ENCODE measurements around the gene ADAD2. TPM values are rescaled to one million over a fixed set of nuclear protein-coding genes. Genes with fewer than 3 reads are reported as not detected.

The ADAD2 gene
- not detected in 2 replicates for total RNA-seq
- 0.04 and 0.10 TPM in 2 replicates for polyA plus RNA-seq
- not detected in 2 replicates for polyA plus RNA-seq (2011; cell fraction: cytosol; rRNA removed)
- 0.22 and 0.51 TPM in 2 replicates for polyA plus RNA-seq (2011; cell fraction: nucleus; rRNA removed)
- 0.31 TPM in 1 of 2 replicates, not detected in the other for polyA plus RNA-seq (2012)
- 0.12 TPM in 1 of 2 replicates, not detected in the other for polyA minus RNA-seq
- not detected for polyA minus RNA-seq (2011; cell fraction: cytosol; rRNA and poly(A)+ RNA removed)
- polyA minus RNA-seq (2011; cell fraction: nucleus; rRNA and poly(A)+ RNA removed), result not detected in 2 replicates
- Bru-seq, nascent RNA, result not detected
- BruChase-seq, experiment 1, labeled RNA remaining after a 6-hour chase, result not detected
- not detected for BruChase-seq, experiment 2, labeled RNA remaining after a 2-hour chase
- long read RNA-seq, result 0 reads

DNA sequence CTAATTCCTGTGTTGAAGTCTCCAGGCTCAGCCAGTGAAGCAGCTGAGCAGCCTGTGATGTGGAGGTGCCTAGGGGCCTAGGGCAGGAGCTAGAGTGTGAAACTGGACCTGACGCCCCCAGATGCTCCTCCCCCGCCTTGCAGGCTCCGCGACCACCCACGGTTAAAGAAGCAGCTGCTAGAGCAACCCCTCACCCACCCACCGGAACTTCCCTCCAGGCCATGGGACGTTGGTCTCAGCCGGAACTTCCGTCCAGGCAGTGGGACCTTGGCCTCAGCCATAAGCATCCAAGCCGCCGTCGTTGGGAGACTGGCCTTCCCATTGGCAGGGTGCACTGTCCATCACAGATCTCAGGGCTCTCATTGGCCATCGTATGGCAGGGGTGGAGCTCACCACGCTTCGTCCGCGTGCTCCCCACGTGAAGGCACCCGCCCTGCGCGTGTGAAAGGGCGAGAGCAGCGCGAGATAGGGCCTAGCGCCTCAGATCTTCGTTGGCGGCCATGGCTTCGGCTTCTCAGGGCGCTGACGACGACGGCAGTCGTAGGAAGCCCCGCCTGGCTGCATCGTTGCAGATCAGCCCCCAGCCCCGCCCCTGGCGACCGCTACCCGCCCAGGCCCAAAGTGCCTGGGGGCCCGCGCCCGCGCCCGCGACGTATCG, at the start of gene ADAD2:
ADAD2 (plus strand) TSS at position 427 of the 658 bp plus-strand sequence; CDS start at position 501, 74 bp downstream.
- Histone ChIP-seq H3K9ac (replicated peaks; ENCODE audit: extremely low read depth, insufficient read depth, low read length) (no peak within 1 kb of the TSS), H3K9me1 (replicated peaks; ENCODE audit: control insufficient read depth, extremely low read depth, insufficient read depth, low read length) (no peaks in the 10 kb centered on the region), H3K4me2 (ENCODE audit: insufficient read depth, low read length) (no peak within 1 kb of the TSS), H3K4me1 (ENCODE audit: control insufficient read depth, extremely low read depth, insufficient read depth, low read length) (peaks cover 2% of the 10 kb centered on the region), H2AFZ (ENCODE audit: low read depth, low read length) (no peak within 1 kb of the TSS), H4K20me1 (replicated peaks; ENCODE audit: control insufficient read depth, extremely low read depth, insufficient read depth, low read length) (no peaks in the 10 kb centered on the region), H3K27ac (ENCODE audit: insufficient read depth, low read depth, low read length) (no peak within 1 kb of the TSS), H3K9me3 (replicated peaks; ENCODE audit: control insufficient read depth, insufficient read depth, low read length) (no peaks in the 10 kb centered on the region), H3K4me3 (replicated peaks in 1 of 3; ENCODE audit: insufficient read depth in 1 of 3, low read depth in 1 of 3, low read length in 3 of 3) (no peak within 1 kb of the TSS), H3K36me3 (ENCODE audit: control insufficient read depth in 2 of 2, extremely low read depth in 1 of 2, insufficient read depth in 2 of 2, low read length in 2 of 2) (no peaks in the 10 kb centered on the region), H3K27me3 (ENCODE audit: control insufficient read depth in 2 of 2, insufficient read depth in 2 of 2, low read length in 2 of 2) (no peaks in the 10 kb centered on the region), H3K79me2 (ENCODE audit: control insufficient read depth, insufficient read depth, low read length) (peaks cover 8% of the 10 kb centered on the region)
- CTCF ChIA-PET, result interaction anchor here (1.4 kb wide), 1 partner anchor 106 kb away, joined by 5 read pairs; no protein-coding TSS in a partner anchor
- intact Hi-C loops (cut with micrococcal nuclease) (no loop called here), dilution Hi-C loops (cut with MboI; ENCODE audit: extremely low pct_ligation_motif_present, low sequenced_read_pairs) (no loop called here)
- TF ChIP-seq POLR2AphosphoS5 (IDR thresholded peaks at IDR 0.05; ENCODE audit: insufficient read depth, low read depth, low read length), result no peak
- TF ChIP-seq, protein P1, sequence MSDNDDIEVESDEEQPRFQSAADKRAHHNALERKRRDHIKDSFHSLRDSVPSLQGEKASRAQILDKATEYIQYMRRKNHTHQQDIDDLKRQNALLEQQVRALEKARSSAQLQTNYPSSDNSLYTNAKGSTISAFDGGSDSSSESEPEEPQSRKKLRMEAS (IDR thresholded peaks at IDR 0.05; ENCODE audit: insufficient read depth, insufficient read length), result no peak
- TF ChIP-seq, protein P2, sequence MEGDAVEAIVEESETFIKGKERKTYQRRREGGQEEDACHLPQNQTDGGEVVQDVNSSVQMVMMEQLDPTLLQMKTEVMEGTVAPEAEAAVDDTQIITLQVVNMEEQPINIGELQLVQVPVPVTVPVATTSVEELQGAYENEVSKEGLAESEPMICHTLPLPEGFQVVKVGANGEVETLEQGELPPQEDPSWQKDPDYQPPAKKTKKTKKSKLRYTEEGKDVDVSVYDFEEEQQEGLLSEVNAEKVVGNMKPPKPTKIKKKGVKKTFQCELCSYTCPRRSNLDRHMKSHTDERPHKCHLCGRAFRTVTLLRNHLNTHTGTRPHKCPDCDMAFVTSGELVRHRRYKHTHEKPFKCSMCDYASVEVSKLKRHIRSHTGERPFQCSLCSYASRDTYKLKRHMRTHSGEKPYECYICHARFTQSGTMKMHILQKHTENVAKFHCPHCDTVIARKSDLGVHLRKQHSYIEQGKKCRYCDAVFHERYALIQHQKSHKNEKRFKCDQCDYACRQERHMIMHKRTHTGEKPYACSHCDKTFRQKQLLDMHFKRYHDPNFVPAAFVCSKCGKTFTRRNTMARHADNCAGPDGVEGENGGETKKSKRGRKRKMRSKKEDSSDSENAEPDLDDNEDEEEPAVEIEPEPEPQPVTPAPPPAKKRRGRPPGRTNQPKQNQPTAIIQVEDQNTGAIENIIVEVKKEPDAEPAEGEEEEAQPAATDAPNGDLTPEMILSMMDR (IDR thresholded peaks at IDR 0.05; ENCODE audit: extremely low read depth in 1 of 2, insufficient read depth in 1 of 2, low read depth in 1 of 2, low read length in 2 of 2), result no peak
- TF ChIP-seq JUN (IDR thresholded peaks at IDR 0.05; ENCODE audit: borderline replicate concordance, insufficient read depth, insufficient read length, low read depth), result no peak
- TF ChIP-seq MYC (IDR thresholded peaks at IDR 0.05; ENCODE audit: low read depth, low read length), result no peak
- no peak for TF ChIP-seq GATA2 (IDR thresholded peaks at IDR 0.05; ENCODE audit: insufficient read depth, insufficient read length, low read depth, low read length)
- no peak for TF ChIP-seq EZH2 (IDR thresholded peaks at IDR 0.05; ENCODE audit: borderline replicate concordance, low read depth, low read length, severe bottlenecking)
- BruUV-seq (replicated peaks), result no TSS peak
- FAIRE-seq, result no peak
- DNase-seq (ENCODE audit: low read depth, low spot score), result no peak
- POLR2A ChIA-PET, result no interaction called here
